NCI-H2196 (cell line): ENCODE data around the gene ITPRIPL1.
A peak's percentile ranks its signal among the peaks of the same experiment; 100 is the strongest.

Experiments used
- DNase-seq: peaks from one replicate; lab custom pipeline; 2025; ENCODE audit not compliant: unreplicated experiment; lab: John Stamatoyannopoulos, UW

ITPRIPL1 gene

DNA sequence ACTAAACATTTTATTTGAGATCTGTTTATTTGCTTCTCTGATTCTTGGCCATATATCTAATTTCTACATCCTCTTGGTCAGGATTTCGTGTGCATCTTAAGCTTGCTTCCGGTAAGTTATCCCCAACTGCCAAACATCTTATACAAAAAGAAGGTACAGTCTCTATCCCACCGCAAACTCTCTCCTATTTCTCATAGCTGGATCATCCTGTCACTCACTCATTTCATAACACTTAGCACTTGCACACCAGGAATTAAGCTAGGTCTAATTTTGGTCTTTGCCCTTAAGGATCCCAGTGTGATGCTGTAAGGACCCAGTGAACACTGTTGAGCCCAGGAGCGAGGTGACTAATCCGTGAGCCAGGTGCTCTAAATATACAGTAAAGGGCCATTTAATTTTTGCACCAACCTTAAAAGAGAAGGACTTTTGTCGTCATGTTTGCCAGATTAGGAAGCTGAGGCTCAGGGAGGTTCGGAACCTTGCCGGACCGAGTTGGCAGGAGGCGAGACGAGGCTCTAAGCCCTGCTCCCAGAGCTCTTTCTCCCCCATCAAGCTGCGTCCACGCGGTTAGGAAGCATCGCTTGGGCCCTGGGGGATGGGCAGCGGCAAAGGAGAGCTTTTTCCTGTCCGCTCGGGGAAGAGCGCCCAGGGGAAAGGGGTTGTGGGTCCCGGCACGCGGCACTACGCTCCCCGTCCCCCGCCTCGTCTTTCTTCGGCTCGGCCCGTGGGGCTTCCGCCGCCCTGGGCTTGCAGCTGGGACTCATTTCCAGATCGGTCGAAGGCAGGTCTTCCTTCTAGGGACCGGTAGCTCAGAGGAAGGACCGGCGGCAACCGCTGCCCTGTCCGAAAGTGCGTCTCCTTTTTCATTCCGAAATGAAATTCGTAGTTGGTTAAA, 4.1 kb upstream of the ITPRIPL1 start:
- DNase-seq, result no peak

DNA sequence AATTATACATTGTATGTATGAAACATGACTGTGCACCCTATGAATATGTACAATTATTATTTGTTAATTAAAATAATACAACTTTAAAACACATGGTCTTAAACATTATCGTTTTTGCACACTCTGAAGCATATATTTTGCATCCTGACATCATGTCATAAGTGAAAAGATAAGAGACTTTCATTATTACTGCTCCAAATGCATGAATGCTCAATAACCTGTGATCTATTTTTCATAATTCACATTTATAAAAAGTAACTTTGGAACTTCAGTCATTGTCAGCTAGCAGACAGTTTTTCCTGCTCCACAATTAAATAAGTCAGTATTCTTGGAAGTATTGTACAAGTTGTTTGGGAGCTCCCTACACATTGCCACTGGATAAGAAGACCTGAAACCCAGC, 1.3 kb upstream of the ITPRIPL1 start:
- DNase-seq, result no peak

GRCh38 chr2:96324721-96325040, 436 bp upstream of the ITPRIPL1 start:
- DNase-seq, result no peak

GRCh38 chr2:96325884-96326255, 753 bp downstream of the ITPRIPL1 start:
- no peak for DNase-seq

- DNase-seq, result no peak
Measured at GRCh38 chr2:96326564-96326963, 1.4 kb downstream of the ITPRIPL1 start.

- DNase-seq, result no peak
Measured at GRCh38 chr2:96326990-96327820, 2.1 kb downstream of the ITPRIPL1 start.

DNA sequence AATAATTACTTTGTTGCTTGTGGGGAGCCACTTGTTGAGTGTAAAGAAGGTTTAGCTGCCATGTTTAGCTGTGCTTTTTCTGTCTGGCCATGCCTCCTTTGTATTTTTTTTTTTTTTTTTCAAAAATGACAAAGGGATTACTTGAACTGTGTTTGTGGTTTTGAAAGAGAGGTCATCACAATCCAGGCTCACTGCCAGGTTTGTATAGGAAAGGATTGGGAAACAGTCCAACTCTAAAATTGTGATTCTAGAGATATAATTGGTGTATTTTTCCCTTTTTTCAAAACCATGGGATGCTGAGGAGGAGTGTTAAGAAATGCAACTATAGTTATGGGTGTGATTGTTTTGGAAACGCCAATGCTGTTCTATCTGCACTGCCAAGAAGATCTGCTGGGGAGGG, 4.3 kb downstream of the ITPRIPL1 start:
- peak; percentile 73 for DNase-seq

- no peak for DNase-seq
Measured at GRCh38 chr2:96329874-96330273, 4.8 kb downstream of the ITPRIPL1 start.

DNA sequence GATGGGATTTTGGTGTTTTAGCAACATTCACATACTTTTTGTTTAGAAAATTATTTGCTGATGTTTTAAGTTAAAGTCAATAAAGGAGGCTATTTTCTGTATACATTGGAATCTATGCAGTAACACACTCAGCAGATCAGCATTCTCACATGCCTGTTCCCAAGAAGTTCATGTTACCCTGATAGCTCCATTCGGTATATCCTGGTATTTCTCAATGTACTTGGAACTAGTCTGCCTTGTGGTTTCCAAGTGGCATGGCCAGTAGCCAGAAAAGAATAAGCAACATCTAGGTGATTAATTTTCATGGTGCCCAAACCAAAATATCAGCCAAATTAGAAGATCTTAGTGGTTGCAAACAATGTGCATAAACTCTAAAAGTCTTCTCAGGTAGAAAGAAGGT, 5.3 kb downstream of the ITPRIPL1 start:
- peak; percentile 56 for DNase-seq

GRCh38 chr2:96333708-96334107, 8.6 kb downstream of the ITPRIPL1 start:
- no peak for DNase-seq

DNA sequence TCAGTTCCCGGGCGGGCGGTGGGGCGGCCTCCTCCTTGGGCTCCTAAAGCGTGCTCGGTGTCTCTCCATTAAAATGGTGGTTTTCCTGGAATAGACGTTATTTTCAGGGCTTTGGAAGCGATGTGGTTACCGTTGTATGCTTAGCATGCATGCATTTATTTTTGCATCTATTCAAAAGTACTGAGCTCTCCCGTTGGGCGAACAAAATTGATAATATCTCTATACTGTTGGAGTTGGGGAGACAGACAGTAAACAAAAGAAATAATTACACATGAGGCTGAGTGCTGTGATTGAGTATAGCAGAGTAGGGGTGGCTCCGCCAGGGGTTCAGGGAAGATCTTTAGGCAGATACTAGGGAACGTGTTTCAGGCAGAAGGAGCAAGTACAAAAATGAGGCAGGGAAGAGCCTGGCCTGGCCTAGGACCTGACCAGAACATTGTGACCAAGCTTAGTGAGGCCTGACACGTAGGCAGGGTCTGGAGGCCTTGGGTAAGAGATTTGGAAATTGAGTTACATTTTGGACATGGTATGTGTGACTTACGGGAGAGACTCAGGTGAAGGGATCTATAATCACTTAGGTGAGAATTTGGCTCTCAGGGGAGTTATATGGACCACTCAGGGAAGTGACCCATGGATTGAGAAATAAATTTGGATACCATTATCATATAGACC, 11.1 kb downstream of the ITPRIPL1 start:
- no peak for DNase-seq

- no peak for DNase-seq
Measured at GRCh38 chr2:96336873-96337272, 11.8 kb downstream of the ITPRIPL1 start.

DNA sequence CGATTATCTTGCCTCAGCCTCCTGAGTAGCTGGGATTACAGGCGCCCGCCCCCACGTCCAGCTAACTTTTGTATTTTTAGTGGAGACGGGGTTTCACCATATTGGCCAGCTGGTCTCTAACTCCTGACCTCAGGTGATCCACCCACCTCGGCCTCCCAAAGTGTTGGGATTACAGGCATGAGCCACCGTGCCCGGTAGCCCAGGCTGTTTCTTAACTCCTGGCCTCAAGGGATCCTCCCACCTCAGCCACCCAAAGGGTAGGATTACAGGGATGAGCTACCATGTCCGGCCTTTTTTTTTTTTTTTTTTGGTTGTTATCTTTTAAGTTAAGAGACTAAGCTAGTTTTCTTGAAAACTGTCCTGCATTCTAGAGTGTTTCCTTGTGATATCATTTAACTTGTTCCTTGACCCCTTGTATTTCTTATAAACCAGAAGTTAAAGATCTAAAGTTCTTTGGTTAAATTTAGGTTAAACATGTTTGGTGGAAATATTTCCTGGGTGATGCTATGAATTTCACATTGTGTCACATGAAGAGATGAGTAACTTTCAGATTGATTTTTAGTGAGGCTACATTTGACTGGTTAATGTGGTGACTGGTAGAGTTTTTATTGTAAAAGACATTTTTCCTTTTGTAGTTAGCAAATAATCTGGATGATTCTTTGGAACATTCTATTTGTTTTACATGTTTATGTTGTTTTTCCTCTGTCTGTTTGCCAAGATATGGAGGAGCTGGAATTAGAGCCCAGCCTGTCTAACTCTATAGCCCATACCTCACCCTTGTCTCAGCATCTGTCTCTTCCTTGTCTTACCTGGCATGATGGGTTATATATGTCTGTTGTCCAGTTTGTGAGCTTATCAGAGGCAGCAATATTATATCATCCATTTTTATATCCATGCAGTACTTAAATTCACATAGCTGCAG, 15.6 kb downstream of the ITPRIPL1 start:
- no peak for DNase-seq

GRCh38 chr2:96341641-96342040, 16.5 kb downstream of the ITPRIPL1 start:
- no peak for DNase-seq

- DNase-seq, result peak; percentile 51
Measured at GRCh38 chr2:96342085-96342484, 17.0 kb downstream of the ITPRIPL1 start.

GRCh38 chr2:96344011-96344410, 18.9 kb downstream of the ITPRIPL1 start:
- no peak for DNase-seq

DNA sequence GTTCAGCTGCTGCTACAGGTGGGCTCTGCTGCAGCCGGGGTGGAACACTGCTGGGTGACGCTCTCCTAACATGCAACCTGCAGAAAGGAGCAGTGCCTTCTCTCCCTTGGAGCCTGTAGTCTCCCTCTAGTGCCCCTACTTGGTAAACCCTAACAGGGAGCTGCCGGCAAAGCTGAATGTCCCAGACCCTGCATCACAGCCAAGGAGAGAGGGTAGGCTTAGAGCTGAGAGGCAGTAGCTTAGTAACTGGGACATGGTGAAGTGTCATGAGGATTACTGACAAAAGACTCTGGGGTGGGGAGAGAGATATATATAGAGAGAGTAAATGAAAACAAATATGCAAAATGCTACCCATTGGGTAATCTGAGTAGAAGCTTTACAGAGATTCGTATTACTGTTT, 20.3 kb downstream of the ITPRIPL1 start:
- peak; percentile 9 for DNase-seq

DNA sequence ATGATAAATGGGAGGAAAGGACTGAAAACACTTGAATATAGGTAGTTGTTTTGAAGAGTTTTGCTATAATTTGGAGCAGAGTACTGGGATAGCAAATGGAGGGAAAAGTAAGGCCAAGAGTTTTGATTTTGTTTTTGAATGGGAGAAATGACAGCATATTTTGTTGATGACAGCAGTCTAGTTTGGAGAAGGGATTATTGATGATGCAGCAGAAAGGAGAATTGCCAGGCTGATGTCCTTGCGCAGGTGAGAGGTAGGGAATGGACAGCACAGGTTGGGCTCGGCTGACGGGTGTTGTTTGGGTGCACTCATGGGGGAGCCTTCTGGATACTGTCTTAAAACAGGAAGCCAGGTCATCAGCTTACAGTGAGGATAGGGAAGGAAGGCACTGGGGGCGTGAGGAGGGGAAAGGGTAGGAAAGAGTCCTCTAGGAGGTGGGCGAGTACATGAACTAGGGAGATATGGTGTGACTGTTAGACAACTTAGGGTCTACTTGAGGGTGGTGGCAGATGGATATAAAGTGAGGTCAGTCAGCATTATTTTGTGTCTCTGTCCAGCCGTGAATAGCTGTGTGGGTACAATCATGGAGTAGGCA, 20.8 kb downstream of the ITPRIPL1 start:
- DNase-seq, result no peak

- DNase-seq, result no peak
Measured at GRCh38 chr2:96347395-96347794, 22.3 kb downstream of the ITPRIPL1 start.

DNA sequence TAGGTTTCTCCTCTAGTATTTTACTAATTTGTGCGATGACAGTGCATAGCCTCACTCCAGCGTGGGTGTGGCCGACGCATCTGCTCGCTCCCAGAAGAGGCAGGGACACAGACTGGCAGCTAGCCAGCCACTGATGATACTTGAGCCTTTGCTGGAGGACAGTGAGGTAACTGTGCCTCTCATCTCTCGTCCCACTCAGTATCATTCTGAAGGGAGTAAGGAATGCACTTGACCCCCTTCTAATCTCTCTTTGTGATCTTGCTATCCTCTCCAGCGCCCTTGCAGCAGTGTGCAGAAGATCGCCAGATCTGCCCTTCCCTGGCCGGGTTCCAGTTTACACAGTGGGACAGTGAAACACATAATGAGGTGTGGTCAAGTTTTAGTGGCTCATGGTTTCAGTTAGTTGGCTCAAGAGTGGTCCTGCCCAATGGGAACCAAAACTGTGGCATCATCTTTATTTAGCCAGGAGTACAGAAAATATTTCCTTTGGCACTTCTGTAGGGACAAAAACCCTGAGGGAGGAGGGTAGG, 28.0 kb downstream of the ITPRIPL1 start:
- peak; percentile 85 for DNase-seq
